Ishikawa (cell line): ENCODE results near the gene CFAP77.

Source experiments
- CEBPB ChIP-seq: IDR thresholded peaks from 2 replicates; pipeline ENCODE4 v1.6.1; 2012
- CREB1 ChIP-seq: IDR thresholded peaks from 2 replicates; pipeline ENCODE4 v1.6.1; 2012; ENCODE audit warnings: low read depth
- EGR1 ChIP-seq: IDR thresholded peaks from 2 replicates; pipeline ENCODE4 v1.6.1; 2012
- EP300 ChIP-seq: IDR thresholded peaks from 2 replicates; pipeline ENCODE4 v1.6.1; 2012; ENCODE audit warnings: borderline replicate concordance
- FOXM1 ChIP-seq: IDR thresholded peaks from 2 replicates; pipeline ENCODE4 v1.6.1; 2012; ENCODE audit warnings: low read depth, borderline replicate concordance
- NFIC ChIP-seq: IDR thresholded peaks from 2 replicates; pipeline ENCODE4 v1.6.1; 2012
- RAD21 ChIP-seq: IDR thresholded peaks from 2 replicates; pipeline ENCODE4 v1.6.1; 2012; ENCODE audit warnings: low read depth
- TAF1 ChIP-seq: IDR thresholded peaks from 2 replicates; pipeline ENCODE4 v1.6.1; 2012; ENCODE audit warnings: low read depth, mild to moderate bottlenecking
- TCF12 ChIP-seq: IDR thresholded peaks from 2 replicates; pipeline ENCODE4 v1.6.1; 2012; ENCODE audit warnings: low read depth
- TEAD4 ChIP-seq: IDR thresholded peaks from 2 replicates; pipeline ENCODE4 v1.6.1; 2012
- YY1 ChIP-seq: IDR thresholded peaks from 2 replicates; pipeline ENCODE4 v1.6.1; 2012; ENCODE audit warnings: low read depth
- ZBTB7A ChIP-seq: IDR thresholded peaks from 2 replicates; pipeline ENCODE4 v1.6.1; 2012; ENCODE audit warnings: low read depth
- TF ChIP-seq, protein P1 (sequence below): IDR thresholded peaks from 2 replicates; pipeline ENCODE4 v1.6.1; 2012
- TF ChIP-seq, protein P2 (sequence below): IDR thresholded peaks from 2 replicates; pipeline ENCODE4 v1.6.1; 2012
- TF ChIP-seq, protein P3 (sequence below): IDR thresholded peaks from 2 replicates; pipeline ENCODE4 v1.6.1; 2012; ENCODE audit warnings: low read depth, mild to moderate bottlenecking

Gene CFAP77

DNA sequence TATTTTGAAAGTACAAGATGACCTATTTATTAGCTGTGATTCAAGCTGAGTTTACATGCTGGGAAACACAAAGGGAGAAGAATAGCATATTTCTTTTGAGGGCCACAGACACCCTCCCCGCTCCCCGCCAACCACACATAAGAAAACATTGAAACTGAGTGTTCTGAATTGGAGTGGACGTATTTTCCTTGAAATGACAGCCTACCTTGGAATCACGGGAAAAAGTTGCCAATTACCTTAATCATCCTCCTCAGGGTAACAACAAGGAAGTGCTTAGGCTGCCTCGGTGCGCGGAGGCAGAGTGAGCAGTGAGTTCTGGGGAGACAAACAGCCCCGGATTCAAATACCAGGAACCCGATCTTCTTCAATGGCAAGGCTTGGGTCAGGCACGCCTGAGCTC is 31.4 kb downstream of the CFAP77 start:
- TF ChIP-seq, protein P1, sequence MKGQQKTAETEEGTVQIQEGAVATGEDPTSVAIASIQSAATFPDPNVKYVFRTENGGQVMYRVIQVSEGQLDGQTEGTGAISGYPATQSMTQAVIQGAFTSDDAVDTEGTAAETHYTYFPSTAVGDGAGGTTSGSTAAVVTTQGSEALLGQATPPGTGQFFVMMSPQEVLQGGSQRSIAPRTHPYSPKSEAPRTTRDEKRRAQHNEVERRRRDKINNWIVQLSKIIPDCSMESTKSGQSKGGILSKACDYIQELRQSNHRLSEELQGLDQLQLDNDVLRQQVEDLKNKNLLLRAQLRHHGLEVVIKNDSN, result no peak
- no peak for TF ChIP-seq RAD21
- TF ChIP-seq, protein P2, sequence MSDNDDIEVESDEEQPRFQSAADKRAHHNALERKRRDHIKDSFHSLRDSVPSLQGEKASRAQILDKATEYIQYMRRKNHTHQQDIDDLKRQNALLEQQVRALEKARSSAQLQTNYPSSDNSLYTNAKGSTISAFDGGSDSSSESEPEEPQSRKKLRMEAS, result no peak
- TF ChIP-seq EGR1, result no peak
- TF ChIP-seq TCF12, result no peak
- TF ChIP-seq, protein P3, sequence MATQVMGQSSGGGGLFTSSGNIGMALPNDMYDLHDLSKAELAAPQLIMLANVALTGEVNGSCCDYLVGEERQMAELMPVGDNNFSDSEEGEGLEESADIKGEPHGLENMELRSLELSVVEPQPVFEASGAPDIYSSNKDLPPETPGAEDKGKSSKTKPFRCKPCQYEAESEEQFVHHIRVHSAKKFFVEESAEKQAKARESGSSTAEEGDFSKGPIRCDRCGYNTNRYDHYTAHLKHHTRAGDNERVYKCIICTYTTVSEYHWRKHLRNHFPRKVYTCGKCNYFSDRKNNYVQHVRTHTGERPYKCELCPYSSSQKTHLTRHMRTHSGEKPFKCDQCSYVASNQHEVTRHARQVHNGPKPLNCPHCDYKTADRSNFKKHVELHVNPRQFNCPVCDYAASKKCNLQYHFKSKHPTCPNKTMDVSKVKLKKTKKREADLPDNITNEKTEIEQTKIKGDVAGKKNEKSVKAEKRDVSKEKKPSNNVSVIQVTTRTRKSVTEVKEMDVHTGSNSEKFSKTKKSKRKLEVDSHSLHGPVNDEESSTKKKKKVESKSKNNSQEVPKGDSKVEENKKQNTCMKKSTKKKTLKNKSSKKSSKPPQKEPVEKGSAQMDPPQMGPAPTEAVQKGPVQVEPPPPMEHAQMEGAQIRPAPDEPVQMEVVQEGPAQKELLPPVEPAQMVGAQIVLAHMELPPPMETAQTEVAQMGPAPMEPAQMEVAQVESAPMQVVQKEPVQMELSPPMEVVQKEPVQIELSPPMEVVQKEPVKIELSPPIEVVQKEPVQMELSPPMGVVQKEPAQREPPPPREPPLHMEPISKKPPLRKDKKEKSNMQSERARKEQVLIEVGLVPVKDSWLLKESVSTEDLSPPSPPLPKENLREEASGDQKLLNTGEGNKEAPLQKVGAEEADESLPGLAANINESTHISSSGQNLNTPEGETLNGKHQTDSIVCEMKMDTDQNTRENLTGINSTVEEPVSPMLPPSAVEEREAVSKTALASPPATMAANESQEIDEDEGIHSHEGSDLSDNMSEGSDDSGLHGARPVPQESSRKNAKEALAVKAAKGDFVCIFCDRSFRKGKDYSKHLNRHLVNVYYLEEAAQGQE, result no peak
- TF ChIP-seq TEAD4, result no peak
- TF ChIP-seq EP300, result no peak
- TF ChIP-seq TAF1, result no peak

DNA sequence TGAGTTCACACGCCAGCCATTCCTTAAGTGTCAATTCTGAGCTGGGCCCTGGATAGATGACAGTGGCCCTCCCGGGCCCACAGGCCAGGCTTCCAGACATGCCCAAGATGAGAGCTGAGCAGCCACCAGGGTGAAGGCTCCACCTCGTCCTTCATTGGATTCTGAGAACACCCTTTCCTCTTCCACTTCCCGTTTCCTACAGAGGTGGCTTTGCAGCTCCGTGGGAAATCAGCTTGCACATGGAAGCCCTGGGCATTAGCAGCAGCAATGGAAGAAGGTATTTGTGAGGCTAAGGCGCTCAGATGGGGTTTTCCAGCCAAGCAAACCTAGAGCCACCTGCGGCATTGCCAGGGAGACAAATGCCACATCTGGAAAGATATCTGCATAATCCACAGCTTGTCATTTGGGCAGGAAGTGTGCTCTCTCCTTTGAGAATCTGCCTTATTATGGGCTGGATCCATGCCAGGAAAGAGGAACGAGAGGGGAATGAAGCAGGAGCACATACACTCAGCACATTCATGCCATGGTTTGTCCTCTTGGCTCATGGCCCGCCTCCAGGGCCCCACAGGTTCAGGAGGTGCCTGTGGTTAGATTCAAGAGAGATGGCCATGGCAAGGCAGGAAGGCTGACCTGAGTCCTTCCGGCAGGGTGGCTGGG is 34.1 kb downstream of the CFAP77 start:
- TF ChIP-seq TEAD4, result no peak
- TF ChIP-seq FOXM1, result no peak
- no peak for TF ChIP-seq CEBPB
- TF ChIP-seq CREB1, result no peak
- no peak for TF ChIP-seq YY1
- TF ChIP-seq, protein P2, result no peak
- TF ChIP-seq, protein P3, result no peak
- no peak for TF ChIP-seq NFIC
- no peak for TF ChIP-seq EP300
- no peak for TF ChIP-seq RAD21
- no peak for TF ChIP-seq TAF1
- no peak for TF ChIP-seq EGR1
- TF ChIP-seq ZBTB7A, result no peak
- TF ChIP-seq TCF12, result no peak
- TF ChIP-seq, protein P1, result no peak

DNA sequence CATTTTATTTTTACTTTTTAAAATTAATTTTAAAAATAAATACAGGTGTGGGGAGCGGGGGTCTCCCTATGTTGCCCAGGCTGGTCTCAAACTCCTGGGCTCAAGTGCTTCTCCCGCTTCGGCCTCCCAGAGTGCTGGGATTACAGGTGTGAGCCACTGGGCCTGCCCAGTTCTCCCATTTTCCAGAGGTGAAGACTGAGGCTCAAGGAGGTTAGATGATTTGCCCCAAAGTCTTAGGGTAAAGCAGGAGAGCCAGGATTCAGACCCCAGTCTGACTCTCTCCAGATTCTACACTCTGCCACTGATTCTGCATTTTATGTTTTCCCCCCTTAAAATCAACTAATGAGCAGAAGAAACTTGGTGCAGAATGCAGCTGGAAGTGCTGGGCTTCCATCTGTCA is 36.9 kb downstream of the CFAP77 start:
- no peak for TF ChIP-seq ZBTB7A
- no peak for TF ChIP-seq RAD21
- TF ChIP-seq CREB1, result no peak
- no peak for TF ChIP-seq CEBPB
- TF ChIP-seq FOXM1, result no peak
- TF ChIP-seq, protein P3, result no peak
- TF ChIP-seq YY1, result no peak
- TF ChIP-seq TEAD4, result no peak
- TF ChIP-seq TCF12, result no peak

DNA sequence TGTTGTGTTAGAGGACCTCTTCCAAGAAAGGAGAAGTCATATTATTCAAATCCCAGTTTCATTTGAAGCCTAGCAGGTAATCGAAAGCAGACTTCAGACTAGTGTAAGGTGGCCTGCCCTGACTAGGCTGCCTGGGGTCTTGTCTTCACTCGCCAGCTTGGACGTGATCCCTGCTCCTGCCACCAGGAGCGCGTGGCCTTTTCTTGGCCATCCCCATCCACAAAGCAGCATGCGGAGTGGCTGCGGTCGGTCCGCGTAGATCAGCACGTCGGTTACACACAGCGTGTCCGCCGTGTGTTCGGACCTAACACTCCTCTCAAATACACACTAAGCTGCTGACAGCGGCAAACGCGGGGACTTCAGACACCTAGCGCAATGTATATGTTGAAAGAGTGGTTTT is 37.3 kb downstream of the CFAP77 start:
- TF ChIP-seq EP300 (no peak), TCF12 (no peak), CREB1 (no peak), EGR1 (no peak)

DNA sequence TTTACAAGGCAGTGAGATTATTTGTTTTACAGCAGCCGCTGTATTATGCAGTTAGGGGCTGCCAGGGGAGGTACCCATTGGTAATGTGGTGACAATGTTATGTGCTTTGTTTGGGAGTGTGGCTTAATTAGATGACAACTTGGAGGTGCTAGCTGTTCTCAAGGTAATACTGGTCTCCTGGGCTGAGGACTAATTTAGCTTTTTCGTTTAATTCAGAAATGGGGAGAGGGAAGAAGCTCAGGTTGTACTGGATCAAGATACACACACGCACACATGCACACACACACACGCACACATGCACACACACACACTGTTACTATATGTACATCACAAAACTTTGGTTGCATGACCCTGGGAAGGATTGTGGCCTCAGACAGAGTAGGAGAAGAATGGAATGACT is 37.9 kb downstream of the CFAP77 start:
- TF ChIP-seq TEAD4, result no peak

DNA sequence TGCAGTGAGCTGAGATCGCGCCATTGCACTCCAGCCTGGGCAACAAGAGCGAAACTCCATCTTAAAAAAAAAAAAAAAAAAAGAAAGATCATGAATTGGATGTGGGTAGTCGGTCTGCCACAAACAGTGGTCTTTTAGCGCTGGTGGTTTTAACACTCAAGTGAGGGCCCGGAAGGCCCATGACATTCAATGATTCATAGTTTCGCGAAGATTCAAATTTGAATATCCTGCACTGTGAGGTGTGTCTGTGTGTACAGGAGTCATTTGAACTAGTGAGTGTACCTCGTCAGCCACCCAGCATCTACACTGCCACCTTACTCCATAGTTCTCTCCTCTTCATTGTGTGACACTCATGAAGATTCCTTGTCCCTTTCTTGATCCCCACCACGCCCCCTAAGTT is 41.3 kb downstream of the CFAP77 start:
- no peak for TF ChIP-seq CEBPB
